Measurements from ENCODE around the gene LRRC1.

LRRC1 gene

GRCh38 chr6:53887316-53887715, 92.5 kb downstream of the LRRC1 start:
- no peak for DNase-seq (ENCODE audit: extremely low read depth, low read depth)
- no peak for TF ChIP-seq CTCF (IDR thresholded peaks at IDR 0.05; ENCODE audit: low read depth, low read length)

- DNase-seq (ENCODE audit: extremely low read depth, low read depth): no peak
Observed at GRCh38 chr6:53888931-53889330, 94.1 kb downstream of the LRRC1 start.

GRCh38 chr6:53889365-53889764, 94.6 kb downstream of the LRRC1 start:
- no peak for TF ChIP-seq CTCF (IDR thresholded peaks at IDR 0.05; ENCODE audit: low read depth, low read length)
- no peak for DNase-seq (ENCODE audit: extremely low read depth, low read depth)

More at GRCh38 chr6:53888931-53889330, 94.1 kb downstream of the LRRC1 start:
- TF ChIP-seq CTCF (IDR thresholded peaks at IDR 0.05; ENCODE audit: low read depth, low read length): no peak

- no peak for TF ChIP-seq CTCF (IDR thresholded peaks at IDR 0.05; ENCODE audit: low read depth, low read length)
- no peak for DNase-seq (ENCODE audit: extremely low read depth, low read depth)
Observed at GRCh38 chr6:53892707-53893106, 97.9 kb downstream of the LRRC1 start.

GRCh38 chr6:53894091-53894490, 99.3 kb downstream of the LRRC1 start:
- no peak for DNase-seq (ENCODE audit: extremely low read depth, low read depth)
- TF ChIP-seq CTCF (IDR thresholded peaks at IDR 0.05; ENCODE audit: low read depth, low read length): no peak

- DNase-seq (ENCODE audit: extremely low read depth, low read depth): no peak
- no peak for TF ChIP-seq CTCF (IDR thresholded peaks at IDR 0.05; ENCODE audit: low read depth, low read length)
Observed at GRCh38 chr6:53896196-53896595, 101.4 kb downstream of the LRRC1 start.

- DNase-seq (ENCODE audit: extremely low read depth, low read depth): no peak
- no peak for TF ChIP-seq CTCF (IDR thresholded peaks at IDR 0.05; ENCODE audit: low read depth, low read length)
Observed at GRCh38 chr6:53898026-53898795, 103.4 kb downstream of the LRRC1 start.

All from AG09319 (cell line).